Neural crest cell (in vitro differentiated cells): ENCODE results near the gene SKP1. TPM values are rescaled to one million over a fixed set of nuclear protein-coding genes. Genes with fewer than 3 reads are reported as not detected.
A peak's percentile ranks its signal among the peaks of the same experiment; 100 is the strongest.

Source experiments
- DNase-seq: peaks from one replicate; pipeline ENCODE4 v3.0.0; 2021; ENCODE audit warnings: low read depth, mixed read lengths, low spot score
- H3K27ac Mint-ChIP-seq: one replicate; pipeline ENCODE4 v1.8.0; 2021; ENCODE audit warnings: mild to moderate bottlenecking, mixed read lengths; ENCODE audit not compliant: unreplicated experiment
- H3K27me3 Mint-ChIP-seq: 2 replicates; pipeline ENCODE4 v1.8.0; 2021; ENCODE audit warnings: low read depth, mild to moderate bottlenecking, mixed read lengths
- H3K36me3 Mint-ChIP-seq: 2 replicates; pipeline ENCODE4 v1.8.0; 2021; ENCODE audit warnings: low read depth, mild to moderate bottlenecking, mixed read lengths
- H3K4me1 Mint-ChIP-seq: 2 replicates; pipeline ENCODE4 v1.8.0; 2021; ENCODE audit warnings: mixed read lengths
- H3K4me3 Mint-ChIP-seq: one replicate; pipeline ENCODE4 v1.8.0; 2021; ENCODE audit warnings: mild to moderate bottlenecking, mixed read lengths
- H3K9me3 Mint-ChIP-seq: 2 replicates; pipeline ENCODE4 v1.8.0; 2021; ENCODE audit warnings: mixed read lengths
- CTCF ChIP-seq: fragments of 200-600 bp; sonication (generic); conservative IDR thresholded peaks from 2 replicates; pipeline ENCODE4 v1.5.0; 2021; ENCODE audit warnings: antibody characterized with exemption, mild to moderate bottlenecking
- total RNA-seq: library from RNA; stranded (reverse); gene quantifications from 2 replicates; pipeline ENCODE4 v1.2.1, GENCODE V29; 2021

The SKP1 gene
- total RNA-seq, 1 donor from 2014 or later, result 340 TPM

- peaks cover 11% of the 10 kb centered on the region for H3K27me3 Mint-ChIP-seq
- no peak for DNase-seq
- peaks cover 9% of the 10 kb centered on the region for H3K4me1 Mint-ChIP-seq
- H3K27ac Mint-ChIP-seq, result no peak overlapping the region
- H3K4me3 Mint-ChIP-seq, result peak overlapping the region; percentile 32
- TF ChIP-seq CTCF, result no peak
- H3K9me3 Mint-ChIP-seq, result no peaks in the 10 kb centered on the region
- no peaks in the 10 kb centered on the region for H3K36me3 Mint-ChIP-seq
Measured at GRCh38 chr5:134118212-134118835, 58.4 kb downstream of the SKP1 start.

- Mint-ChIP-seq H3K27me3 (peaks cover 22% of the 10 kb centered on the region), H3K4me3 (peak overlapping the region; percentile 82), H3K36me3 (no peaks in the 10 kb centered on the region), H3K4me1 (peaks cover 9% of the 10 kb centered on the region), H3K9me3 (no peaks in the 10 kb centered on the region), H3K27ac (no peak overlapping the region)
- TF ChIP-seq CTCF, result no peak
- no peak for DNase-seq
Measured at GRCh38 chr5:134116789-134117761, 59.7 kb downstream of the SKP1 start.

- Mint-ChIP-seq H3K36me3 (no peaks in the 10 kb centered on the region), H3K9me3 (no peaks in the 10 kb centered on the region), H3K4me1 (peaks cover 9% of the 10 kb centered on the region), H3K4me3 (peak overlapping the region; percentile 82), H3K27me3 (peaks cover 27% of the 10 kb centered on the region), H3K27ac (no peak overlapping the region)
- TF ChIP-seq CTCF, result no peak
- DNase-seq, result no peak
Measured at GRCh38 chr5:134116286-134116685, 60.5 kb downstream of the SKP1 start.

GRCh38 chr5:134115806-134116175 lies 61.0 kb downstream of the SKP1 start:
- no peak for TF ChIP-seq CTCF
- DNase-seq, result no peak
- Mint-ChIP-seq H3K4me1 (peaks cover 13% of the 10 kb centered on the region), H3K27ac (no peak overlapping the region), H3K4me3 (peak overlapping the region; percentile 82), H3K9me3 (no peaks in the 10 kb centered on the region), H3K36me3 (no peaks in the 10 kb centered on the region), H3K27me3 (peaks cover 27% of the 10 kb centered on the region)

- no peak for TF ChIP-seq CTCF
- Mint-ChIP-seq H3K27ac (no peak overlapping the region), H3K36me3 (no peaks in the 10 kb centered on the region), H3K4me1 (peaks cover 19% of the 10 kb centered on the region), H3K9me3 (no peaks in the 10 kb centered on the region), H3K4me3 (peak overlapping the region; percentile 82), H3K27me3 (peaks cover 27% of the 10 kb centered on the region)
- peak; percentile 25 for DNase-seq
Measured at GRCh38 chr5:134114886-134115805, 61.6 kb downstream of the SKP1 start.
